Fibroblast of the aortic adventitia (primary cell): ENCODE results near the gene MAGI2. TPM values are rescaled to one million over a fixed set of nuclear protein-coding genes. Genes with fewer than 3 reads are reported as not detected.
A peak's percentile ranks its signal among the peaks of the same experiment; 100 is the strongest.

ENCODE experiments used
- DNase-seq: peaks from one replicate; pipeline ENCODE4 v3.0.0-alpha.2; 2010; ENCODE audit warnings: low read depth
- H3K4me3 ChIP-seq: 2 replicates; pipeline ENCODE4 v1.5.1; 2011; ENCODE audit warnings: low read depth, mild to moderate bottlenecking, control low read depth, low read length, moderate library complexity
- total RNA-seq: library from RNA; depleted of rRNA; stranded (reverse); fragments of >200 nt; gene quantifications from 2 replicates; pipeline ENCODE4 v1.2.3, GENCODE V29; 2012; ENCODE audit warnings: low replicate concordance
- TF ChIP-seq, protein P1 (sequence below): IDR thresholded peaks from 2 replicates; pipeline ENCODE4 v1.5.1; 2011; ENCODE audit warnings: mild to moderate bottlenecking, low read length, control low read depth, inconsistent platforms; ENCODE audit not compliant: insufficient read depth

The MAGI2 gene
- total RNA-seq, 1 donor: 25.5 TPM

DNA sequence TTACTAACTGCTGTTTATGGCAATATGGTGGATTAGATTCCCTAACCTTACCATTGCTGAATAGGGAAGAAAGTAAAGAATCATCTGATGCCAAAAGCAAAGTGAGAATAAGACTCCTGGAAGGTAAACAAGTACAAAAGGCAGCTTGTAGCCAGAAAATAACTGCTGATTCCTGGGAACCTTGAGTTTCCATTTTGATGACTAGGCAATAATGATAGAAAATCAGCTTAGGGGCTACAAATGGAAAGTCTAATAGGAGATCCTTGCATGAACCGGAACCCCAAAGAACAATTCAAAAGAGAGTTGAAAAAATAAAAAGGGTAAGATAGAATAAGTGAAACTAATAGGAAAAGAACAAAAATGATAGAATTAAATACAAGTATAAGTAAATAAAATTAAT, 1338.5 kb downstream of the MAGI2 start:
- no peak for DNase-seq
- H3K4me3 ChIP-seq: no peak overlapping the region
- TF ChIP-seq, protein P1, sequence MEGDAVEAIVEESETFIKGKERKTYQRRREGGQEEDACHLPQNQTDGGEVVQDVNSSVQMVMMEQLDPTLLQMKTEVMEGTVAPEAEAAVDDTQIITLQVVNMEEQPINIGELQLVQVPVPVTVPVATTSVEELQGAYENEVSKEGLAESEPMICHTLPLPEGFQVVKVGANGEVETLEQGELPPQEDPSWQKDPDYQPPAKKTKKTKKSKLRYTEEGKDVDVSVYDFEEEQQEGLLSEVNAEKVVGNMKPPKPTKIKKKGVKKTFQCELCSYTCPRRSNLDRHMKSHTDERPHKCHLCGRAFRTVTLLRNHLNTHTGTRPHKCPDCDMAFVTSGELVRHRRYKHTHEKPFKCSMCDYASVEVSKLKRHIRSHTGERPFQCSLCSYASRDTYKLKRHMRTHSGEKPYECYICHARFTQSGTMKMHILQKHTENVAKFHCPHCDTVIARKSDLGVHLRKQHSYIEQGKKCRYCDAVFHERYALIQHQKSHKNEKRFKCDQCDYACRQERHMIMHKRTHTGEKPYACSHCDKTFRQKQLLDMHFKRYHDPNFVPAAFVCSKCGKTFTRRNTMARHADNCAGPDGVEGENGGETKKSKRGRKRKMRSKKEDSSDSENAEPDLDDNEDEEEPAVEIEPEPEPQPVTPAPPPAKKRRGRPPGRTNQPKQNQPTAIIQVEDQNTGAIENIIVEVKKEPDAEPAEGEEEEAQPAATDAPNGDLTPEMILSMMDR: no peak

DNA sequence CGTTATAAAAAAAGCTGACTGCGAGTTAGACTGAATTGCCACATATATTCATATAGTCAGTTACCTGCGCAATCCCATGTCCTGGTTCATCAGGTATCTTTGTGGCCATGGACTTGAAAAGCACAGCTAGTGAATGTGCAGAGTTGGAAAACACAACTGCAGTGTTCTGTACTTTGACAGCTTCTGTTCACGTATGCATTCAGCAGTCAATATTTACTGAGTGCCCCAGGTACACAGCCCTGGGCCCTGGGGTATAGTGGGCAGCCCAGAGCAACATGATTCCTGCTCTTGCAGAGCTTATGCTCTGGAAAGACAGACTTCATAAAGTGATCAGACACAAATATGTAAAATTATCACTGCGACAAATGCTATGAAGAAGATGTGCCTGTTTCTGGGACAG, 1341.0 kb downstream of the MAGI2 start:
- H3K4me3 ChIP-seq: no peak overlapping the region
- TF ChIP-seq, protein P1: no peak
- DNase-seq: no peak

DNA sequence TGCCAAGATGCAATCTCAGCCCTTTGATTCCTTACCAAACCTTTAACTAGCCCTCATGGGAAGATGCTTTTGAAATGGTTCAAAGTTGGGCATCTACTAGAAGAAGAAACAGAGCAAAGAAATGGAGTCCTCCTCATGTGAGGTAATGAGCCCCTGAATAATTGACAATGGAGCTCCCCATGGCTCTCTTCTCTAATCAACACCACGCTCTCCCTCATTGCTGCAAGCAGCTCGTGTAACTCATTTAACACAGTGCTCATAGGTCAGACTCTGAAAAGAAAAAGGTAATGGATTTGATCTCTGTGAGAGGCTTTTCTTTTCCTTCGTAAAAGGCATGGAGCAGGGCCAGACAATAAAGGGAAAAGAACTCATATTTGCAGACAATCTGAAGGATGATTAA, 1342.1 kb downstream of the MAGI2 start:
- TF ChIP-seq, protein P1: no peak
- DNase-seq: no peak
- no peak overlapping the region for H3K4me3 ChIP-seq

DNA sequence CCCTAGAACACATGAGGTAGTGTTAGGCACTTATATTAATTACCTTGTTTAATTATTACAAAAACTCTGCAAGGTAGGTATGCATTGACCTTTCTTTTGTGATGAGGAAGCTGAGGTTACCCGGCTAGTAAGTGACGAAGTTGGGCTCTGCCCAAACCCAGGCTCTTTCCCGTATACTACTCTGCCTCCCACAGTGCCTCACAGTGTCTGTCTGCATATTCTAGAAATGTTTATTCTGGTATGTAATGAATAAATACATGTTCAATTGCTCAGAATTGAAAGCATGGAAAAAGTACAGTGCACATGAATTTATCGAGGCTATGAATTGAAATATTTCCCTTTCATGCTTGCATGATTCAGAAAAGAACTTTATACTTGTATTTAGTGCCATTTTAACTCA, 1350.0 kb downstream of the MAGI2 start:
- H3K4me3 ChIP-seq: no peak overlapping the region
- TF ChIP-seq, protein P1: no peak
- no peak for DNase-seq

DNA sequence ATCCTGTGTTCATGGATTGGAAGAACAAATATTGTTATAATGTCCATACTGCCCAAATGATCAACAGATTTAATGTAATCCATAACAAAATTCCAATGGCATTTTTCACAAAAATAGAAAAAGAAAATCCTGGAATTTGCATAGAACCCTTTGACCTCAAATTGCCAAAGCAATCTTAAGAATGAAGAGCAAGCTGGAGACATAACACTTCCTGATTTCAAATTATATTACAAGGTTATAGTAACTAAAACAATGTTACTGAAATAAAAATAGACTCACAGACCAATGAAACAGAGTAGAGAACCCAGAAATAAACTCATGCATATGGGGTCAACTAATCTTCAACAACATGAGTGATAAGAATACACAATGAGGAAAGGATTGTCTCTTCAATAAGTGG, 1352.4 kb downstream of the MAGI2 start:
- DNase-seq: no peak
- H3K4me3 ChIP-seq: no peak overlapping the region
- TF ChIP-seq, protein P1: no peak

DNA sequence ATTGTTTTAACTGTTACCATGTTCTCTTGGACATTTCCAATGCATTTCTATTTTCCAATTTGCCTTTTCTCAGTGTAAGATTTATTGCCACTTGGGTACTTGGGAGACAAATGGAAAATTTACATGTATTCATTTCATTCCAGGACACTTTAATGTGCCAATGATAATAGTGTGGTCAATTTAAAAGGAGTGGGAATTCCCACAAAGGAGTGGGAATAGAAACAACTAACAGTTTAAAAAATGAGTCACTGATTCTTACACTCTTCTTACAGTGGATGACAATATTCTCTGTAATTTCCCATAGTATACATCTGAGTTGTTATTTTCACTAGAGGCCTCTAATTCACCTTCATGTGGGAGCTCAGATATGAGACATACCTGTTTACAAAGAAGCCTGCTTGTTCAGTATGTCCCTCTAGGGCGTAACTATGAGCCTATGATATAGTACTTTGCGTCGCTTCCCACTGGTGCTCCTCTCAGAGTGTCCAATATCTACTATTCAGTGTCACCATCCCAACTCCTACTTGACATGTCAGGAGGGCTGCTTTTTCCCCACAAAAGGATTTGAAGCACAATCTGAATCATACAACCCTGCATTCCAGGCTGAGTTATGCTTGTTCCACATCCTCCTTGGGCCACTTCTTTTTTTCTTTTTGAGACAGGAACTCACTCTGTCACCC, 1353.6 kb downstream of the MAGI2 start:
- DNase-seq: peak; percentile 80
- no peak overlapping the region for H3K4me3 ChIP-seq
- TF ChIP-seq, protein P1: no peak

DNA sequence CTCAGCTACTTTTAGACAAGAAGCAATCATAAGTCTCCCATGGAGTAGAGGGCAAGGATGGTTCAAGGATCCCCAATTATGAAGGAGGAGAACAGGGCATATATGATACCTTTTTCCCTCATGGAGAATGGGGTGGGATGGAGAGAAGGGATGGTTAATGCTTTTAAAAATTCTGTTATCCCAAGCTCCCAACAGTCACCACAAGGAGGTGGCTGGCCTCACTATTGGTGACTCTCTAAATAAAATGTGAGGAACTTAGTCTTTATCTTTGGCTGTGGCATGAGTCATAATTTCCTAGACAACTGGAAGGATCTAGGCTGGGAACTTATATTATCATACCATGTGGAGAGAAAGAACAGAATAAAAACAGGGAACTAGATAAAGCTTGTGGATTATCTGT, 1357.9 kb downstream of the MAGI2 start:
- TF ChIP-seq, protein P1: peak; percentile 40
- H3K4me3 ChIP-seq: no peak overlapping the region
- peak; percentile 77 for DNase-seq
